Dedifferentiated amniotic fluid mesenchymal stem cell (primary cell): ENCODE results near the gene PLEKHG3.
"Not testable (repeated sequence)": the region's sequence is repeated elsewhere in the genome, so short reads cannot be mapped to it uniquely, and the experiment has no call there.

ENCODE experiments used
- DNase-seq: peaks from one replicate; pipeline ENCODE4 v3.0.0-alpha.2; 2016; ENCODE audit errors: extremely low spot score

PLEKHG3 gene

DNA sequence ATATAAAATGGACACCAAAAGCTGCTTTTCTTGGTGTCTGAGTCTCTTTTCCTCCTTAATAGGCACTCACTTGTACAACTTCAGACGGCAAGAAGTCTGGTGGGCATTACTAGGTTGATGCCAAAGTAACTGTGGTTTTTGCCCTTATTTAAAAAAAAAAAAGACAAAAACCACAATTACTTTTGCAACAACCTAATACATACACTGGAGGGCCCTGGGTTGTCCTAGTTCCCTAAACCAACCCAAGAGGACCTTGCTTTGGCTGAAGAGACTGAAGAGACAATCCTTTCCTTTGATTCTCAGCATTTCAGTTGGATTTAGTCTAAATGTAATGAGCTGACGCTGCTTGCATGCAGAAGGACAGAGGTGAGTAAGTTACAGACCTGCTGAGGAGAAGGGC is 16.2 kb upstream of the PLEKHG3 start:
- DNase-seq: no peak

DNA sequence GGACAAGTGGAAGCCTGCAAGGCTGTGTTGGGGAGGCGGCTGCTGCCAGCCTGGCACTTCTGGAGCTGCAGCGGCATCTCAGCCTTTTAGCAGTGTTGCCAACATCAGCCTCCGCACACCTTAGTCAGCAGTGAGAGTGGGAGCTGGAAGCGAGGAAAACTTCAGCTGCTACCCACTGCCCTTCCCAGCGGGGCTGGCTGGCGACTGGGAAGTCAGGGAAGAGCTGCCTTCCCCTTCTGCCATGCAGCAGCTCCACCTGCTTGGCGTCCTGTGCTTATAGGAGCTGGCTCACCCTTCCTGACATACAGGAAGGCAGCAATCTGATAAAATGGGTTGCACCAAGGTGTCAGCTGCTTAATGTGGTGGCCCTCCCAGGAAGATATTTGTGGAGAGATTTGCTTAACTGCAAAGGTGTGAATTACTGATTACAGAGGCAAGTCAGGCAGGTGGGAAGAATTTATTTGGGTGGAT is 15.4 kb upstream of the PLEKHG3 start:
- no peak for DNase-seq

DNA sequence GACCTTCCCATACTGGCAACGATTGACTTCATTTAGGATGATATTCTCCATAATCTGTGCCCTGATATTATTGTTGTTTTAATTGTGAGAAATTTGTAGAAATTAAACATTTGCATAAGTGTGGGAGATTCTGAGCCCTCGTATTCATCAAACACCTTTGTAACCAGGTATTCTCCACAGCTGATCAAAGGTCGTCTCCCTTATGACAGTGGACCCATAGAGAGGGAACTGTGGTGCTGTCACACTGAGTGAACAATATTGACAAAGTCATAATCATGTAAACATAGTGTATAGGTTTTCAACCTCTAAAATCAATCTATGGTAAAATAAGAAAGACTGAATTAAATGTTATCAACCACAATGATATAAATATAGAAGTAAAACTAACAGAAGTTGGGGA is 14.9 kb upstream of the PLEKHG3 start:
- no peak for DNase-seq

DNA sequence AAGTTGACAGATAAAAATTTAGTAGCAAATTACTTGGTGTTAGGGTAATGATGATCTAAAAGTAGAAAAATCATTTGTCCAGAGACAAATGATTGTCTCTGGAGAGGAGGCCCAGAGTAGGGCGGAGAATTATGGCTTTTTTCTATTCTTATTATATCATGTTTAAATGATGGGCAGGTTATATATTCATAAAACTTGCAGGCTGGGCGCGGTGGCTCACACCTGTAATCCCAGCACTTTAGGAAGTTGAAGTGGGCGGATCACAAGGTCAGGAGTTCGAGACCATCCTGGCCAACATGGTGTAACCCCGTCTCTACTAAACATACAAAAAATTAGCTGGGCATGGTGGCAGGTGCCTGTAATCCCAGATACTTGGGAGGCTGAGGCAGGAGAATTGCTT is 13.6 kb upstream of the PLEKHG3 start:
- DNase-seq: not testable (repeated sequence)

DNA sequence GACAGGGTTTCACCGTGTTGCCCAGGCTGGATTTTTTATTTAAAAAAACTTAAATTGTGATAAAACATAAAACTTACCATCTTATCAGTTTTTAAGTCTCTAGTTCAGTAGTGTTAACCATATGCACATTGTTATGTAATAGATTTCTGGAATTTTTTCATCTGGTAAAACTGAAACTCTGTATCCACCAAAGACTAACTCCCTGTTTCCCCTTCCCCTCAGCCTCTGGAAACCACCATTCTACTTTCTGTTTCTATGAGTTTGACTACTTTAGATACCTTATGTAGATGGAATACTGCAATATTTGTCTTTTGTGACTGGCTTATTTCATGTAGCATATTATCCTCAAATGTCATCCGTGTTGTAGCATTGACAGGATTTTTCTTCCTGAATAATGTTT is 12.8 kb upstream of the PLEKHG3 start:
- no peak for DNase-seq

DNA sequence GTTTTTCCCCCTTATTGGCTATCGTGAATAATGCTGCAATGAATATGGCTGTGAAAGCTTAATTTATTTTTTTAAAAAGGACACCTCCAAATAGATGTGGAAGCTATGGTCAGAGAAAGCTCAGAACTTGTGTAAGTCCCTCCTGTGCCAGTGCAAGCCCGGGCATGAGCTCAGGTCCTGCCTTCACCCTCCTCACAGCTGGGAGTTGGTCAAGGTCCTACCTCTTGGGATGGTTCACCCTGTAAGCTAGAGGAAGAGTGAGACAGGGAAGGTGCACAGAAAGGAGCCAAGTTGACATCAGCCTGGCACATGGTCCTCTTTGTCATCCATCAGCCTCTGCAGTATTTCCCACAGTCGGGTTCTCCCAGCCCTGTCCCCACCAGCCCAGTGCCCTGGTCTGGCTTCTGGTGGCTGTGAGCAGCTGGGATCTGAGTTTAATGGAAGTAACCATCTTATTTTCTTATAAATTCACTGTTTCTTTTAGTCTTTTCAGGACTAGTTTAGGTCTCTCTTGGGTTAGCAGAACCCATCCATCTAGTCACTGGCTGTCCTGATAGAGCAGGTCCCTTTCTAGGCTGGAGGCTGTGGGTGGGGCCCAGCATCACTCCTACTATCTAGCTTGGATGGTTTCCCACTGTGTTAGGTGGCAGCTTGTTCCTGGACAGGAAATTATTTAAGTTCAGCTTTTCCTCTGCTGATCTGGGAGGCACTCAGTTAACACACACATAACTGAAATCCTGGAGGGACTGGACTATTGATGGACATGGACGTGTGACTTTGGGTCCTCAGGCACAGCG is 11.8 kb upstream of the PLEKHG3 start:
- DNase-seq: no peak

DNA sequence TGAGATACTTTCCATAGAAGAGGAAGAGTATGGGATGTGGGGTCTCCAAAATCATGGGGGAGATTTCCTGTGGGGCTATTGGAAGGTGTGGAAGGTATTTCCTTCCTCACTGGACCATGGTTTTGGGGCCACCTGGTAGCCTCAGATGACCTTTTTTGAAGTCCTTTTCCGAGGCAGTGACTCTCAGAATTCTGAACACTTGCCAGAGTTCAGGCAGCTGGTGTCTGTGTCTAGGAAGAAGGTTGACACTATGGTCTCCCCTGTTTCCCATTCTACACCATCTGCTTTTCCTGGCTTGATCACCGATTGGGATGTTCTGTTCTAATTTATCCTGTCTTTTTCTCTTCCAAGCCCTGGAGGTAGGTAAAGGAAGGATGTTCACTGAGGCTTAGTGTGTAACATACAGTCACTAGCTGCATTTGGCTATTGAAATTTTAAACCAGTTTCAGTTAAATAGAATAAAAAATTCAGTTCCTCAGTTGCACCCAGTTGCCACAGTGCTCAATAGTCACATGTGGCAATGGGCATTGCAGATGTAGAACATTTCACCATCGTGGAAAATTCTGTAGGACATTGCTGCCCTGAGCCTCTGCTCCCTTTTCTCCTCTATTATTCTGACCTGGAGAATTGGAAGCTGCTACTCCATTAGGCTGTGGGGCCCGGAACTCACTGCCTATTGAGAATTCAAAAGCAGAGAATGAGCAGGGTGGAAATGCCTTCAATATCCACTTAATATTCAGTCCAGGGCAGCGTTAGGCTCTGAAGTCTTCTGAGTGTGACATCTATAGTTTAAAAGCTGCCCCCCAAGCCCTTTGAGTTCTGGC is 11.0 kb upstream of the PLEKHG3 start:
- DNase-seq: no peak

DNA sequence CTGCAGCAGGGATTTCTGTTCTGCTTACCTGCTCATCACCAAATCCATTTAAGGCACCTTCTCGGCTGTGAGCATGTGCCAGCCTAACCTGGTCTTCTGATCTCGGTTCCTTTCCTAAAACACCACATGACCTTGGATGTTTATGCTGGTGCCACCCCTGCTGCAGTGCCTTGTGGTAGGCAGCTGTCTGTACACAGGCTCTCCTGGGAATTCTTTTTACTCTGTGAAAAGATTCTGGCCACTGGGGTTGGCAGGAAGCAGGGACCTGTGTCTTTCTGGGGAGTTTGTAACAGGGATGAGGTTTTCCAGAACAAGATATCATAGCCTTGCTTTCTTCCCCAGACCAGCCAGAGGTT is 10.4 kb upstream of the PLEKHG3 start:
- no peak for DNase-seq

DNA sequence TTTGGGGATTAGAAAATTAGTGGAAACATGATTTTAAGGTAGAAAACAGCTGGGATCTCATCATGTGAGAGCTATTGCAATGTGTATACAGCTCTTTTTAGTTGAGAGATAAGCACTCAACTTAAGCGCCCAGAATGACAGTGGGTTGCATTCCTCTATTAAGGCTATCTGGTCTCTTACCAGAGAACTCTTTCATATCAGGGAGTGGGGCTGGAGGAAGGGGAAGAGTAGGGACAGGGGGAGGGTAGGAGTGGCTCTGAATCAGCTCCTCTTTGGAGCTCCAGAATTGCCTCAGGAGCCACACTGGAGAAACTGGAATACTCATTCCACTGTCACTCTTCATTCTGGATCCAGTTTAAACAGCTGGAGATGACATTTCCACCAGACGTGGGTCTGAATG is 9.2 kb upstream of the PLEKHG3 start:
- DNase-seq: no peak

DNA sequence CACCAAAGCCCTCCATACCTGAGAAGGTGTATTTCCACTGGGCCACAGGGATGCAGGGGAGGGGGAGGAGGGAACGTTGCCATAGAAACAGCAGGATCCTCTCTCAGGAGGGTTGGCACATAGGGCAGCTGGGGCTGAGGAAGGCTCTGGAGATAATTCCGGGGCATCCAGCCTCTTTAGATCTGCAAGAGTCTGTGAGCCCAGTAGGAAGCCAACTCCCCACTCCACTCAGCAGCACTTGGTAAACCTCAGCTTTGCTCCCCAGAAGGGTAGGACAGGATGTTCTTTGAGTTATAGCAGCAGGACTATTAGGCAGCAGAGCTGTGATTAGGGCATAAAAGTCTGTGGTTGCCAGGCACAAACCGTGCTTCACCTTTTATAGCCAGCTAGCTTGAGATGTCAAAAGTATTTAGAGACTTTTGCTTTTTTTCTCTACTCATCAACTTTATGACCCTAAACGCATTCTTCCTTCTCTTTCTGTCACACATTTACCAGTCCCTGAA is 7.8 kb upstream of the PLEKHG3 start:
- no peak for DNase-seq

DNA sequence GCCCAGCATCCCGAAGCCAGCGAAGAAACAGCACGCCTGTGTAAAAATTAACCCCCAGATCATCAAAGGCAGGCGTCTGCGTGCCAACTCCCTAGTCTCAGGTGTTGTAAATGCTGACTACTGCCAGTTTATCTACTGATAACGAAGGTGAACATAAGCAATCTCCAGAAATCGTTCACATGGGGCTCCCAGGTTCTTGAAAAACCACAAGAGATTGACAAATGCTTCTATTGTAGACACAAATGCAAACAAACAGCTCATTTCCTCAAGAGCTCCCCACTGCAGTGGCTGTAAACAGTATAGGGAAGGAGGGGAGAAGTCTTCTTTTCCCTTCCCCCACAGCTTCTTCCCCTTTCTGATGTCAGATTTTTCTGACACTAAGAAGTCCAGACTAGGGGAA is 5.3 kb upstream of the PLEKHG3 start:
- DNase-seq: no peak

DNA sequence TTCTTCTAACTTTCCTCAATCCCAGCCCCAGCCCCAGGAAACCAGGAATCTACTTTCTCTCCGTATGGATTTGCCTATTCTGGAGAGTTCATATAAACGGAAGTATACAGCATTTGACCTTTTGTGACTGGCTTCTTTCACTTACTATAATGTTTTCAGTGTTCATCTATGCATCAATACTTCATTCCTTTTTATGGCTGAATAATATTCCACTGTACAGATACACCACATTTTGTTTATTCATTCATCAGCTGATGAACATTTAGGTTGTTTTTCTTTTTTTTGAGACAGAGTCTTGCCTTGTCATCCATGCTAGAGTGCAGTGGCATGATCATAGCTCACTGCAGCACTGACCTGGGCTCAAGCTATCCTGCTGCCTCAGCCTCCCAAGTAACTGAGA is 3.9 kb upstream of the PLEKHG3 start:
- no peak for DNase-seq

DNA sequence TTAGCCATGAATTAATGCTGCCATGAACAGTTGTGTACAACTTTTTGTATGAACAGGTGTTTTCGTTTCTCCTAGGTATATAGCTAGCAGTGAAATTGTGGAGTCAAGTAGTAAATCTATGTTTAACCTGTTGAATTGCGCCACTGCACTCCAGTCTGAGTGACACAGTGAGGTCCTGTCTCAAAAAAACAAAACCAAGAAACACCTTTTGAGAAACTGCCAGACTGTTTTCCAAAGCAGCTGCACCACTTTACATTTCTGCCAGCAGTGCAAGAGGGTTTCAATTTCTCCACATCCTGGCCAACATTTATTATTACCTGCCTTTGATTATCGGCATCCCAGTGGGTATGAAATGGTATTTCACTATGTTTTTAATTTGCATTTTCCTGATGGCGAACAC is 3.3 kb upstream of the PLEKHG3 start:
- no peak for DNase-seq

DNA sequence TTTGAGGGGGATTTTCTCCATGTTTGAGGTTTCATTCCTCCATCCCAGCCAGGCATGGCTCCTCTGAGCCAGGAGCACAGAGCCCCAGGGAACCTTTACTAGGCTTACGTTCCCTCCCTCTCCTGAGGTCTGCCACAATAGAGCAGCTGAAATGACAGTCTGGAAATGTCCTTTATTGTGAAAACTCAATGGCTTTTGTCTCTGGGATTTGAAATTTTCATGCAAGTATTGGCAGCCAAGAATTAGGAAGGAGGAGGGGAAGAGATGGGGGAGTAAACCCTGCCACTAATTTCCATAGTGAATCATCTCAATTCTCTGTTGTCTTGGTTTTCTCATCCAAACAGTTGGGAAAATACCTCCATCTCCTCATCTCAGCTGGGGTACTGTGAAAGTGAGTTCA is 2.6 kb upstream of the PLEKHG3 start:
- DNase-seq: no peak

DNA sequence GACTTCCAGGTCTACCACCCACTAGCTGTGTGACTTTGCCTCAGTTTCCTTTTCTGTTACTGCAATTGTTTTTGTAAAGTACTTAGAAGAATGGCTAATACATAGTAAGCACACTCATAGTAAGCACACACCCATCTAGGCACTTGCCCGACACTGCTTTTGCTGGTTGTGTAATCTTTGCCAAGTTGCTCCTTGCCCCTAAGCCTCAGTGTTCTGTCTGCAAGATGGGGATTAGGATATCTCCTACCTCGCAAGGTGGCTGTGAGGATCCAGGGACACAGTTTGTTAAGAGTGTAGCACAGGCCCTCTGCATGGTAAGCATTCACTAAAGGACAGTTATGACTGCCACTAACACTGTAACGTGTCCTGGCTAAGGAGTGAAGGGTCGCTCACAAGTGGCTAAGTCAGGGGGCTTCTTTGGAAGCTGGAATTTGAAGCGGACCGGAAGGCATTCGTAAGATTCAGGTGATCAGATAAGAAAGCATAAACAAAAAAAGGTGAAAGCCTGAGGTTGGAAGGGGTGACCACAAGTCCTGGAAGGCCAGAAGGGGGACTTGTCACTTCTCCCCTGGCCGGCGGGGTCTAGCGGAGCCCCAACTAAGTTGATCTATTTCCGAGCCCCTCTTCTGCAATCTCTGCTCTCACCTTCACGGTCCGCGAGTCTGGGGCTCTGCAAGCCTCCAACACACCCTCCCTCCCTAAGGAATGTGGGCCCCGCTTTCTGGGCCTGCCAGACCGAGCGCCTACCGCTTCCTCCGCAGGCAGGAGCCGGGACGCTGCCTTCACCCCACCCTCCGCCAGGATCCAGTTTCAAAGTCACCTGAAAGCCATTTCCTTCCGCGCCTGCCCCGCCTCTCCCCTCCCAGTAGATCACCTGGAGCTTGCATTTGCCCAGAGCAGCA is 1.5 kb upstream of the PLEKHG3 start:
- DNase-seq: no peak

DNA sequence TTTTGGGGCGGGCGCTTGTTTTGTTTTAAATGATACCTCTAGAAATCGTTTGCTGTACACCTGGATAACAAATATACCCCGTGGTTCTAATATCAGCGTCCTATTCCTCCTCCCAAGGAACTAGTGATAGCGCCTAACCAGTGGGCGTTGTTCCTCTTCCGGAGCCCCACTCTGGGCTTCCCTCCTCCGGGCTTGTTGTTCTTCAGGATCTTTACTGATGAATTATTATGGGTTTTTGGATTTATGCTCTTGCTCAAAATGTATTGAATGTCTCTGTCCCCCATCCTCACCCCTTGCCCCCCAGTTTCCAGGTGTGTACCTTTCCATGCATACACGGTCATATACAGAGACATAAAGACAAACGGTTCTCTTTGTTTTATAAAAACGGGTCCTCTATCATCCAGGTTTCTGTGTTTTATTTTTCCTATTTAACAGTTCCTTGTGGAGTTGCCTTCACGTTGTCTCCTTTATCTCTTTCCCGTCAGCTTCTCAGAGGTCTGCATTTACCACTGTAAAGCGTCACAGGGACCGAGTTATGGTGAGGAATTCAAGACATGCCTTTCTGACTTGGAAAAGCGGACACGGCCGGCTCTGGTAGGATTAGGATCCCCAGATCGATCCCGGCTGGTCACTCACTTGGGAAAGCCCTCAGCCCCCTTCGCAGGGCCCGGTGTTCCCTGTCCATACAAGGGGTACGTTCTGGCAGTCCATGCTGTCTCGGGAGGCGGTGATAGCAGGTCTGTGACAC is 655 bp upstream of the PLEKHG3 start:
- DNase-seq: no peak

DNA sequence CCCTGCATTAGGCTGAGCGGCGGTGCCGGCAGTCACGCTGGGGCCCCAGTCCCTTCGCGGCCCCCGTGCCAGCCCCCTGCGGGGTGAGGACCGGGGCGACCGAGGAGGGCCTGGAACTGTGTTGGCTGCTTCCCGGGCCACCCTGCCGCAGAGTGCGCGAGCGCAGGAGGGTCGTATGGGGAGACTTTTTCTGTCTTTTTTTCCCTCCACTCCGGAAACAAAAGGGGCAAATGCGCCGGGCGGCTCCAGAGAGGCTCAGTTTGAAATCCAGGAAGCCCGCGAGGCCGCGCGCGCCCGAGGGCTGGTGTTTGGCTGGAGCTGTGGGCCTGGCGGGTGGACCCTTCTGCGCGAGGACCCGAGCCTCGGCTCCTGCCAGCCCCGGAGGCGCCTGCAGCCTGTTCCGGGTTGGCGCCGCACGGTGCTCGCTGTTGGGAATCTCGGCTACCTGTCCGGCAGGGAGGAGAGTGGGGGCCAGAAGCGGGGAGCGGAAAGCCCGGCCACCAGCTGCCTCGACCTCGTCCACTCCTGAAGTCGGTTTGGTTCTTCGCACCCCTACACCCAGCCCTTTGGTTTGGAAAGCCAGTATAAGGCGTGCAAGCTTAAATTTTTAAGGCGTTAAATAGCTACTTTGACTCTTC is 638 bp downstream of the PLEKHG3 start:
- no peak for DNase-seq

DNA sequence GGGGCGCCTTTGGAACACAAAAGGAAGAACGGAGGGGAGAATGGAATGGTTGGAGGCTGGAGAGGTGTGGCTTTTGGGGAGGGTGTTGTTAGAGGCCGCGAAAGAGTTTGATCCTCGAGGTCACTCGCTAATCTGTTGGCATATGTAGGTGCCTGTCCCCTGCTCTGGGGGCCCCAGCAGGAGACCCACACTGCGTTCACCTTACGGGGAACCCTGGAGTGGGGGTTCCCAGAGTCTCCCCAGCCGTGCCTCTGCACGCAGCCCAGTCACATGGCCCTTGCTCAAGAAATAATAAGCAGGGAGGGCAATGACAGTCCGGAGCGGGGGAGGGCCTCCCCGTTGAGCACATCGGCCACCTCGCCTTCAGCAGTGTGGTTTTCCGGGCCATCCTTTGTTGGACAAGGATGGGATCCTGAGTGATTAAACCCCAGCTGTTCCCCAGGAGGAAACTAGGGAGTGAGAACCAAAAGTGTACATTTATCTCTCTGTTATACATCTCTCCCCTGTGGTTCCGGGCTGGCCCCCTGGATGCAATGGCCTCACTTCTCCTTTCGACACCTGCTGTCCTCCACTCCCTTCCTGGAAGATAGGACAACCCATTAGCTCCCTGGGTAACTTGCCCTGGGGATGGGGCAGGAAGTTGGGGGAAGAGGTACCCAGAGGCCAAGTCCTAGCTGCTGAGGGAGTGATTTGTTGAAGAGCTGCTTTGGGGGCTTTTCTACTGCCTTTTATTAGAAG is 1.3 kb downstream of the PLEKHG3 start:
- no peak for DNase-seq

DNA sequence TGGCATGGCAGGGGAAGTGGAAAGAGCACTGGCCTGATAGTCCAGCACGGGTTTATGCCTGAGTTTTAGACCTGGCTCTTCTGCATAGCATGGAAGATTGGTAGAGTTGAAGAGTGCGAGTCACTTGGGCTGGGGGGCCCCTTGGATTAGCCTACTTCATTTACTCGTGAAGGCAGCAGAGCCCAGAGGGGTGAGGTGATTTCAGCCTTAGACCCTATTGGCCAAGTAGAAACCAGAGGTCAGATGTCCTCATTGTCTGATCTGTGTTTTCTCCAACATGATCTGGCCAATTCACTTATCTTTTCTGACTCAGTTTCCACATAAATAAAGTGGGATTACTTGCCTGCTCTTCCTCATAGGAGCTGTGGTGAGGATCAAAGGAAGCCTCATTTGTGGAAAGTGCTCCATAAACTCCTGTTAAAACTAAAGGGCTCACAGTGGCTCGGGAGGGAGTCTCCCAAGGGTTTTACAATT is 1.9 kb downstream of the PLEKHG3 start:
- no peak for DNase-seq

DNA sequence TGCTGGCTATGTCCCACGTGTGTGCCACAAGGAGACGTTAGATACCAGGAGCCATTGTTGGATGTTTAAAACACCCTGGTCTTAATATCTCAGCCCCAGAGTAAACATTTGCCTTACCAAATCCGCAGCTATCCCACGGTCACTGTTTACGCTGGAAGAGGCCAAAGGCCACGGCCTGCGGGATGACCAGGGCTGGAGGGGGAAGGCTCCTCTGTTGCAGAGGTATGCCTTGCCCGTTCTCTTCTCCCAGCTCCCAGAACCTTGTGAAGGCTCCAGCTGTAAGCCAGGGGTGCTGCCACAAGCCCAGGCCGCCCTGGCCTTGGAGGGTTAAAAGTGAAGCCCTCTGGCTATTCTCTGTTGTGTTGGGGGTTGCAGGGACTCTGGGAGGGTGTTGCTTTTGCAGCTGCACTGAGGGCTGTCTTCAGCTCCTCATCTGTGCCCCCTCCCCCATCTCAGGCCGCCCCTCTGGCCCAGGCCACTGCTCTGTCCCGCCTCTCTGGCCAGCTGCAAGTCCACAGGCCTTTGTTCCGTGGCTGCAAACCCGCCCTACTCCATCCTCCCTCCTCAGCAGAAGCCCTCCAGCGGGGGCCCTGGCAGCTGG is 2.5 kb downstream of the PLEKHG3 start:
- no peak for DNase-seq
